KOPT-K1 (cell line): ENCODE data around the gene HES3.
"Not testable (repeated sequence)": the region's sequence is repeated elsewhere in the genome, so short reads cannot be mapped to it uniquely, and the experiment has no call there.

Experiments
- H3K27ac ChIP-seq: fragments of 200-600 bp; sonication (generic); 2 replicates; pipeline ENCODE4 v1.5.1; 2016; ENCODE audit warnings: antibody characterized with exemption, mild to moderate bottlenecking, low read depth, low read length; ENCODE audit not compliant: poor library complexity, severe bottlenecking
- H3K36me3 ChIP-seq: fragments of 200-600 bp; sonication (generic); 2 replicates; pipeline ENCODE4 v1.5.1; 2017; ENCODE audit warnings: antibody characterized with exemption, mild to moderate bottlenecking, low read length, moderate library complexity; ENCODE audit not compliant: insufficient read depth
- H3K9me3 ChIP-seq: fragments of 200-600 bp; sonication (generic); 2 replicates; pipeline ENCODE4 v1.5.1; 2017; ENCODE audit warnings: antibody characterized with exemption, low read length, mild to moderate bottlenecking; ENCODE audit not compliant: insufficient read depth, poor library complexity, severe bottlenecking

Gene HES3

DNA sequence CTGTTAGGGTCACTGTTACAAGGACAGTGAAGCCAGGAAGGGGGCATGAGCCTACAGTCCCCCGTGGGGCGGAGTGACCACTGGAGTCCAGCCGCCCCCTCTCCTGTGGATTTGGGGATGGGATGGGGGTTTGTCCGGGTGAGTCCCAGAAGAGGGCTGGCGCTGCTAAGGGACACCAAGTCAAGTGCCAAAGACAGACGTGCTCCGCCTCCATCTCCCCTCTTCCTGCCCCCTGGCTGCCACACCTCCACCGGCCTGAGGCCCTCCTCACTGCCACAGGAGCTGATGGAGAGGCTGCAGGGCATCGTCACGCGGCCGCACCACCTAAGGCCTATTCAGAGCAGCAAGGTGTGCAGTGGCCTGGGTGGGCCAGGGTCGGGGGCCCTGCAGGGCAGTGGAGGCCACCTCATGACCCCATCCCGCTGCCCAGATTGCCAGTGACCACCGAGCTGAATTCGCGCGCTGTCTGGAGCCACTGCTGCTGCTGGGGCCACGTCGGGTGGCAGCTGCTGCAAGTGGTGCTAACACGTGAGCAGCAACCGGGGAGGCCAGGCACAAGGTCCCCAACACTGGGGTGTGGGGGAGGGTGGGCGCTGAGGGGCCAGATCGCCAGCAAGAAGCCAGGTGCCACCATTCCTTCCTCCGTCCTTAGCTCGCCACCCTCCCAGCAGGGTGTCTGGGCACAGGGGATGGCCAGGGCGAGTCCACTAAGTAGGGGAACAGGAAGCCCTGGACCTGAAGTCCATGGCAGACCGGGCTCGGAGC lies 33.2 kb upstream of the HES3 start:
- Histone ChIP-seq H3K9me3 (peaks cover 6% of the 10 kb centered on the region), H3K36me3 (no peaks in the 10 kb centered on the region), H3K27ac (no peak overlapping the region)

DNA sequence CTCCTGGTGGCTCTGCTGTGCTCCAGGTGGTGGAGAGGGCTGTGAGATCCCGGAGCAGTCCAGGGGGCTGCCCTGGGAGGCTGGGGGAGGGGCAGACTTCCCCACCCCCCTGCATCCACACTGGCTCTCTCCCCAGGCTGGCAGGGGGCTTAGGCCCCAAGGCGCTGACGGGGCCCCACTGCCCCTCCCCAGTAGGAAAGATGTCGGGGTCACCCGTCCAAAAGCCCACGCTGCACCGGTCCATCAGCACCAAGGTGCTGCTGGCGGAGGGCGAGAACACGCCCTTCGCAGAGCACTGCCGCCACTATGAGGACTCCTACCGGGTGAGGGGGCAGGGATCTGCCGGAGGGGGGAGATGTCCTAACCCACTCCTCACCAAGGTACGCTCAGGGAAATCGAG lies 32.2 kb upstream of the HES3 start:
- Histone ChIP-seq H3K9me3 (peaks cover 6% of the 10 kb centered on the region), H3K36me3 (no peaks in the 10 kb centered on the region), H3K27ac (no peak overlapping the region)

GRCh38 chr1:6212193-6212959 lies 31.6 kb upstream of the HES3 start:
- Histone ChIP-seq H3K36me3 (no peaks in the 10 kb centered on the region), H3K9me3 (peaks cover 6% of the 10 kb centered on the region), H3K27ac (no peak overlapping the region)

- no peak overlapping the region for H3K27ac ChIP-seq
Measured at GRCh38 chr1:6218375-6219164, 25.4 kb upstream of the HES3 start.

GRCh38 chr1:6219641-6220040 lies 24.3 kb upstream of the HES3 start:
- H3K9me3 ChIP-seq, H3K27ac ChIP-seq: not testable (repeated sequence)
- H3K36me3 ChIP-seq = peaks cover 49% of the 10 kb centered on the region

More at GRCh38 chr1:6218375-6219164, 25.4 kb upstream of the HES3 start:
- Histone ChIP-seq H3K36me3 (peaks cover 38% of the 10 kb centered on the region), H3K9me3 (peaks cover 6% of the 10 kb centered on the region)

GRCh38 chr1:6220236-6220635 lies 23.7 kb upstream of the HES3 start:
- peaks cover 55% of the 10 kb centered on the region for H3K36me3 ChIP-seq

GRCh38 chr1:6221210-6221784 lies 22.7 kb upstream of the HES3 start:
- H3K9me3 ChIP-seq = no peaks in the 10 kb centered on the region
- peaks cover 65% of the 10 kb centered on the region for H3K36me3 ChIP-seq
- H3K27ac ChIP-seq = no peak overlapping the region

More at GRCh38 chr1:6220236-6220635, 23.7 kb upstream of the HES3 start:
- Histone ChIP-seq H3K9me3 (no peaks in the 10 kb centered on the region), H3K27ac (no peak overlapping the region)

- H3K9me3 ChIP-seq = no peaks in the 10 kb centered on the region
Measured at GRCh38 chr1:6222636-6223035, 21.3 kb upstream of the HES3 start.

DNA sequence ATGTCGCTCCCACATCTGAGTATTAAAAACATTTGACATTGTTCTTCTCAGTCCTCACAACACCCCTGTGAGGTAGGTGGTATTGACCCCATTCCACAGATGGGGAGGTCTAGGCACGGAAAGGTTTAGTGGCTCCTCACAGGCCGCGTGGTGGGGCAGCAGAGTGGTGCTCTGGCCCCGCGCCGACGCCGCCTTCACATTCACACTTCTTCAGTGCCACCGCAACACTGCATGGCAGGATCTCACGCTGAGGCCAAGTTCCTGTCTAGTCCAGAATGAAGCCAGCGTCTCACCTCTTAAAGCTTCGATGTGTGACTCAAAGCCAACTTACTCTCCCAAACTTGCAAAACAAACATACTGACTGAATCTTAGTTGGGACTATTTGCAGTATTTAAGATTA lies 20.4 kb upstream of the HES3 start:
- Histone ChIP-seq H3K27ac (no peak overlapping the region), H3K9me3 (no peaks in the 10 kb centered on the region), H3K36me3 (peaks cover 88% of the 10 kb centered on the region)

More at GRCh38 chr1:6222636-6223035, 21.3 kb upstream of the HES3 start:
- Histone ChIP-seq H3K27ac (no peak overlapping the region), H3K36me3 (peaks cover 79% of the 10 kb centered on the region)

GRCh38 chr1:6224718-6225117 lies 19.3 kb upstream of the HES3 start:
- Histone ChIP-seq H3K27ac (no peak overlapping the region), H3K9me3 (no peaks in the 10 kb centered on the region), H3K36me3 (peaks cover 99% of the 10 kb centered on the region)

DNA sequence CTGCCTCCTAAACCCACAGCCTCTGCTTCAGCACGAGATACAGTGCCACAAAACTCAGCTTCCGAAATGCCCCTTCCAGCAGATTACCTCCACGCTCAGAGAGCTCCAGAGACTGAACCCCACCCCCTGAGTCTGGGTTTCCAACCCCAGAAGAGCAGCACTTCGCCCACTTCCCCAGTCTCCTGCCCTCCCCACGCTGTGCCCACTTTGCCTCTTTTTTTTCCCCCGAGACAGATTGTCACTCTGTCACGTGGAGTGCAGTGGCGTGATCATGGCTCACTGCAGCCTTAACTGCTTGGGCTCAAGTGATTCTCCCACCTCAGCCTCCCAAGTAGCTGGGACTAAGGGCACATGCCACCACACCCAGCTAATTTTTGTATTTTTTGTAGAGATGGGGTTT lies 18.3 kb upstream of the HES3 start:
- H3K27ac ChIP-seq = no peak overlapping the region
- no peaks in the 10 kb centered on the region for H3K9me3 ChIP-seq
- H3K36me3 ChIP-seq = peaks cover 100% of the 10 kb centered on the region

- Histone ChIP-seq H3K36me3 (peaks cover 63% of the 10 kb centered on the region), H3K27ac (no peak overlapping the region), H3K9me3 (no peaks in the 10 kb centered on the region)
Measured at GRCh38 chr1:6233376-6233775, 10.6 kb upstream of the HES3 start.

GRCh38 chr1:6234502-6235295 lies 9.3 kb upstream of the HES3 start:
- H3K27ac ChIP-seq = peak overlapping the region; percentile 82

DNA sequence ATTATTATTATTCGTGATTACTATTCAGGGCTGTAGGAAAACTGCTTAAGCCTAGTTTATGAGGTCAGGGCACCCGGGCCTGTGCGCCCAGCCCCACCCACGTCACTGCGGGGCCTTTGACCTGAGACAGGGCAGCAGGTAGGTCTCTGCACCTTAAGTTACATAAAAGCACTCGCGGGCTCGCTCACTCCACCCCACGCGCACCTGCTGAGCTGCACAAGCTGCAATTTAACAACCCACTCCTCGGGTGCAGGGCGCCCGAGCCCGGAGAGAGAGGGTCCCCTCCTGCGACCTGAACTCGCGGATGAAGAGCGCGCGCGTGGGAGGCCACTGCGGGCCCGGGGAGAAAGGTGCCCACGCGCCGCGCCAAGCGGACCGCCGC lies 8.7 kb upstream of the HES3 start:
- peak overlapping the region; percentile 82 for H3K27ac ChIP-seq
- H3K36me3 ChIP-seq = peaks cover 44% of the 10 kb centered on the region
- no peaks in the 10 kb centered on the region for H3K9me3 ChIP-seq

More at GRCh38 chr1:6234502-6235295, 9.3 kb upstream of the HES3 start:
- H3K9me3 ChIP-seq = no peaks in the 10 kb centered on the region
- peaks cover 50% of the 10 kb centered on the region for H3K36me3 ChIP-seq
